GM10847 (cell line): ENCODE results near the gene CBX2.

Source experiments
- POLR2A ChIP-seq: IDR thresholded peaks from 2 replicates; pipeline ENCODE4 v1.6.1; 2011; ENCODE audit not compliant: insufficient read length; ENCODE audit errors: extremely low read depth

Gene CBX2

DNA sequence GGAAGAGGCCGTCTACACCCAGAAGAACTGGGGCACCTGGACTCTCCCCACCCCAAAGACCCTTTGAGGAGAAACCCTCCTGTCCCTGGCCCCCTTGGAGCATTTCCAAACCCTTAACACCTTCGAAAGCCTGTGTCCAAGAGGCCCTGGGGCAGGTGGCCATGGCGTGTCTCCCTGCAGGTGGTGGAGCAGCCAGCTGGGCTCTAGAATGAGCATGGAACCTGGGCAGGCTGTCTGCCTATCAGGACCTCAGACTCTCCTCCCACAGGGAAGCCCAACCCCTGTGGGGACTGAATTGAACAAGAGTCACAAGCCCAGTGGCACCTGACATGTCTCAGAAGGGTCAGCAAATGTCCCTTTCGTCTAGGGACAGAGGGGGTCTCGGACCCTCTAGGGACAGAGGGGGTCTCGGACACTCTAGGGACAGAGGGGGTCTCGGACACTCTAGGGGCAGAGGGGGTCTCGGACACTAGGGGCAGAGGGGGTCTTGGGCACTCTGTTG, 52.9 kb downstream of the CBX2 start:
- TF ChIP-seq POLR2A, result no peak

DNA sequence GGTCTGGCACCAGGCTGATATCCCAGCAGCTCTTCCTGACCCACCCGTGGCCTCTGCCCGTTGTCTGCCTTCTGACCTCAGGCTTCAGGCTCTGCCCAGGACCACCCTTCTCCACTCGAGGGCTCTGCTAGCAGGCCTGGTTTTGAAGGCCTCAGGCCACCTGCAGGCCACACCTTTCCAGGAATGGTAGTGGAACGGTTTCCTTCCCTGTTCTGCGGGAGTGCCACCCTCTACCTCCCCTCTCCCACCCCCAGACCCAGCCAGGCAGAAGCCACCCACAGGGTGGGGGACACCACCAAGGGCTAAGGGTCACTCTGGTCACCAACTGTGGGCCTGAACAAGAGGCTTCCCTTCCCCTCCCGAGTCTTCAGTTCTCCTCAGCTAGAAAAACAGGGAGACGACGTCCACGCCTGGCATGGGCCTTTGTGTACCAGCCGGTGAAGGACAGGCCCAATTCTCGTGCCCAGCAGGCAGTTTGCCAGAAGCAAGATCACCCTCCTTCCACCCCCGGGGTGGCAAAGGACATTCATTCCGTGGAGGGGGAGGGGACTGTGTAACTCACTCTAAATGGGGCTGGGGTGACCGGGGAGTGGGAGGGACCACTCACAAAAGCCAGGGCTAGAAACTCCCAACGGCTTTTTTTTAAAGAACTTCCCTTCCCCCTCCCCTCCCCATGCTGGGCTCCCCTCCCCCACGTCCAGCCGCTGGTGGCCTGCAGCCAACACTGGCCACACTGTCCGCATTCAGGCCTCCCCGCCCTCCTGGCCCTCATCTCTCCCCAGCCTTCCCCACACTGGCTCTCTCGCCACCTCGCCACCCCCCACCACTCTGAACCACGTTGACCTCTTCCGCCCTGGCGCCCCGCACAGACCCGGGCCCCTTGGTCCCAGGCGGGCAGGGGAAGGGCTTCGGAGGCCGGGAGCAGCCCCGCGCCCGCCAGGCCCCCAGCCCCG, 53.6 kb downstream of the CBX2 start:
- no peak for TF ChIP-seq POLR2A

DNA sequence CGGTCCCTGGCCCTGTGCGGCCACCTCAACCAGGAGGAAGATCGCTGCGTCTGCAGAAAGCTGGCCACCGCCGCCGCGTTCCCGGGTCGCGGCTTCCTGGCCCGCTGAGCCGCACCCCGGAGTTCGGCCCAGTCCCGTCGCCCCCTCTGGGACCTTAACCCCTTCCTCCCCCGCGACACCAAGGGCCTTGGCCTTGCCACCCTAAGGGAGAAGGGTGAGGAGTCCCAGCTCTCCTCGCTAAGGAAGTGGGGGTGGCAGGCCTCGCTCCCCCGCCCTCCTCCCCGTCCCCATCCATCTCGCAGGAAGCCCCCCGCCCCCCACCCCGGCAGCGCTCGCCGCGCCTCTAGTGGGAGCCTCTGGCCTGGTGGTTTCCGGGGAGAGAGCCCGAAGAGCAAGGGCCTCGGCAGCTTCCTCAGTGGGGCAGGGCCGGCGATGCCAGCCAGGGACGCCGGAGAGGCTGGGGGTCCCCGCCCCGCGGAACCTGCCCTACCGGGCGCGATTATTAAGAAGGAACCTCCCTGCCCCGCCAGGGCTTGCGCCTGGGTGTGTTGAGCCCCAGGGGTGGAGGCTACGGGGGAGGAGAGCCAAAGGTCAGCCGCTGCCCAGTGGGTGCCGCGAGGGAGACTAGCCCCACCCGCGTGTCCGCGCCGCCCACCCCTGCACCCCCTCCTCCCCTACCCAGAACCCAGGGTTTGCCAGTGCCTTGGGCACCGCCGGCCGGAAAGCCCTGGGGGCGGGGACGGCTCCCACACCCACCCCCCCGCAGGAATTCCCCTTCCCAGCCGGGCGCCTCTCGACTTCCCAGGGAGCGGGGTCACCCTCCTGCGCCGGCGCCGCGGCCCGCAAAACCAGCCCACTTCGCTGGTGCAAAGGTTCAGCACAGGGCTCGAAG, 54.5 kb downstream of the CBX2 start:
- TF ChIP-seq POLR2A, result no peak

DNA sequence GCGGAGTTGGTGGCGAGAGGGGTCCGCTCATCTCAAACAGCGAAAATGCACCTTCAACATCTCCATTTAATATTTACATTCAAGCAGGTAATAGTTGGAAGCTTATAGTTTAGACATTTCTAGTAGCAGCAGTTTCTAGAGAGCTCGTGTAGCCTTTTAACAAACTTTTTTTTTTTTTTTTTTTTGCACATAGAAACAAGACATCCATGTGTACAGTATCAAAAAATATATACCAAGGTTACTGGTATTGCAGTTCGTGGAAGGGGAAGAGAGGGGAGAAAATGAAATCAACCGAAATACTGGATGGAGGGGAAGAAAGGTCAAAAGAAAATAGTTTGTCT, 55.1 kb downstream of the CBX2 start:
- no peak for TF ChIP-seq POLR2A

DNA sequence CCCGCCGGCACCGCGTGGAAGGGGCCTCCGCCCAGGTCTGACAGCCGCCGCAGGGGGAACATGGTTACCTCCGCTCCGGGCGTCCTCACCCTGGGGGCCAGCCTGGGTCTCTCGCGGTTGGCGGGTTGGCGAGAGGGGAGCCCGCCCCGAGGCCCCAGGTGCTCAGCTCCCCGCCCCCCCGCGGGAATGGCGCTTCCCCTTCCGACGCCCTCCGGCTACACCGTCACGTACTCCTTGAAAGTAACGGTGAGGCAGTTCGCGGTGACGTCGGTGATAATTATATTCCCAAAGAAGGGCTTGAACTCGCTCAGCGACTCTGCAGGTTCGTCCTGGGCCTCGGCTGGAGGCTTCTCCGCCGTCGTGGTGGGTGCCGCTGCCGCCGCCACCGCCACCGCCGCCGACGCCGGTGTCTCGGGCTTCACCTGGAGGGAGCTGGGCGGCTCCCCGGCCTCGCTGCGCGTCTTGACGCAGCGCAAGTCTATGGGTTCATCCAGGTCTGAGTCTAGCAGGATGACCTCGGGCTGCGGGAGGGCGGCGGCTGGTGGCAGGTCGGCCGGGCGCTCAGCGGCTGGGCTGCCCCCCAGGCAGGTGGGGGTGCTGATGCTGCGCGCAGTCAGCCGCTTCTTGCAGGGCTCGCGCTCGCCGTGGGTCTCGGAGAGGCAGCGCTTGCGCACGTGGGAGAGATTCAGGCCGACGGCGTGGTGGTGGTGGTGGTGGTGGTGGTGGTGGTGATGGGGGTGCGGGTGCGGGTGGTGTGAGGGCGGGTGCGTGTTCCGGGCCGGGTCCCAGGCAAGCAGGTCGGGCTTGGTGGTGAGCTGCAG, 56.0 kb downstream of the CBX2 start:
- TF ChIP-seq POLR2A, result no peak

DNA sequence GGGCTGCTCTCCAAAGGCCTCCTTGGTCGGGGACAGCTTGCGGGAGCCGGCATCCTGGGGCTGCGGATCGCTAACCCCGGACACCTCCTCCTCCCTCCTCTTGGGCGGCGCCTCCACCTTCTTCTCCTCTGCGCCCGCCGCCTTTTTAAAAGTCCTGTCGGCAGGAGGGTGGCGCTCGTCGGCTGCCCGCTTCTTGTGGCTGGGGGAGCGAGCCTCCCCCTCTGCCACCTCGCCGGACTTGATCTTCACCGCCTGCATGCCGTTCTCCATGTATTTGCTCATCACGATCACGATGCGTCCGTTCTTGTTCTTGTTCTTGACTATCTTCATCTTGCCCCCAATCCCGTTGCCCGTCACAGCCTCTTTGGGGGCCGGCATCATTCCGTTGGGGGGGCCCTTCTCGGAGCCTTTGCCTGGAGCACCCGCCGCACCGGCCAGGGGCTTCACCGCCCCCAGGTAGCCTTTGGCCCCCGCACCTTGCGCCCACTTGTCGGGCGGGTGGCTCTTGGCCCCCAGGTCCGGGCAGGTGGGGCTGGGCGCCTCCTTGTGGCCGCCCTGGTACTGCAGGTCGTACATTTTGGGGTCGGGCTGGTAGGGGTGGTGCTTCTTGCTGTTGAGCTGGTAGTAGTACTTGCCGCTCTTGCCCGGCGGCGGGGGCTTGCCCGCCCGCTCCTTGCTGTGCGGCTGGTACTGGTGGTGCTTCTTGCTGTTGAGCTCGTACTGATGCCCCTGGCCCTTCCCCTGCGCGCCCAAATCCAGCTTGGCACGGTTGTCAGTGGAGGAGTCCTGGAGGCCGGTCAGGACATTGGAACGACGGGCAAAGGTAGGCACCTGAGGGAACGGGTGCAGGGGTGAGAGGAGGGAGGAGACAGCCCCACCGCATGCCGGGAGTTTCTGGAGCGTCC, 56.9 kb downstream of the CBX2 start:
- no peak for TF ChIP-seq POLR2A

DNA sequence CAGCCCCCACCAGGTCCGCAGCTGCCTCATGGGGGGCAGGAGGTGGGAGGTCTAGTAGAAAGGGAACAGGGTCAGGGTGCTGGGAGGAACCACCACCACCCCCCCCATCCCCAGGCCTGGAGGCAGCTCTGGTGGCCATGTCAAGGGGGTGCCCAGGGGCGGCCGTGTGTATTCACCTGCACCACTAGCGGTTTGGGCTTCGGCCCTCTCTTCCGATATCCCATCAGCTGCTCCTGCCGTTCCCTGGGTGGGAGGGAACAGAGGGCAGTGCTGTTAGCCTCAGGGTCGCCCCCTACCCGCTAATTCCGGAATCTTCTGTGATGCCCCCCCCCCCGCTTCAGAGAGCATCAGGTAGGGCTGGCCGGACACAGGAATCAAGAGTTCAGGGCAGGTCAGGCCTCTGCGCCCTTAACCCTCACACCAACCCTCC, 57.5 kb downstream of the CBX2 start:
- no peak for TF ChIP-seq POLR2A

DNA sequence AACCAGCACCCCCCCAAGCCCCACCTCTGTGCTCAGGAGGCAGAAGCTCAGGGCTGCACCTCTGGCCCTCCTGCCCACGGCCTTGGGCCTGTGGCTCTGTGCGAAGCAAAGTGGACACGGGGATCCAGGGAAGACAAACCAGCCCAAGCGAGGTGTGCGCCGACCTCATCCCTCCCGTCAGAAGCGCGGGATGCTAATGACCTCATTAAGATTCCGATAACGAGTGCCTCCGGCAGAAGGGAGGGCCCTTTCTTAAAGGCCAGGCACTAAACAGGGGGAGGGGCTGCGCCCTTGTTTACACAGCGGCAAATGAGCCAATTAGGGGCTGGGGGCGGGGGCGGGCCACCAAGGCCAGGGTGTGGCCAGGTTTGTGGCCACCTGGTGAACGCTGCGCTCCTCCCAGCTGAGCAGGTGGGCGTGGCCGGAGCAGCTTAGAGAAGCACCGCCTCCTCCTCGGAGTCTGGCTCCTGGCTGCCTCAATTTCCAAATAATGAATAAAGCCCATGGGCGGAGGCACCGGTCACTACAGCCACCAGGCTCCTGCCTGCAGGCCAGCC, 58.1 kb downstream of the CBX2 start:
- no peak for TF ChIP-seq POLR2A

DNA sequence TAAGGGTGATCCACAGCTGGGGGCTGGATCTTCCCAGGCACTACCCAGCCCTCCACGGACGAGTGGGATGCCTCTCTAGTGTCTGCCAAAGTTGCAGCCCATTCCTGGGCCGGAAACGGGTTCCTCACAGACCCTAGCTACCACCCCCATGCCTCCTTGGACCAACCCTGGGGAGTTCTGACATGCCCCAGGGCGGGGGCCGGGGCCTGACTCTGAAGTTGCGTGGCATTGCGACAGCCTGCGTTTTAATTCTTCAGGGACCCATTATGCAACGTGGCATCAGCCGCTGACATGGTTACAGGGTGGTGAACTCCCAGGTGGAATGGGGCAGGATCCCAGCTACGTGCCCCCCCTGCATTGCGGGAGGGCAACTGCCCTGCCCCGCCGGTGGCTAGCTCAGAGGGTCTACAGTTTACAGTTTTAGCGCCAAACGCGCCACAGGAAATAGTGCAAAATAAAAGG, 58.6 kb downstream of the CBX2 start:
- TF ChIP-seq POLR2A, result no peak

DNA sequence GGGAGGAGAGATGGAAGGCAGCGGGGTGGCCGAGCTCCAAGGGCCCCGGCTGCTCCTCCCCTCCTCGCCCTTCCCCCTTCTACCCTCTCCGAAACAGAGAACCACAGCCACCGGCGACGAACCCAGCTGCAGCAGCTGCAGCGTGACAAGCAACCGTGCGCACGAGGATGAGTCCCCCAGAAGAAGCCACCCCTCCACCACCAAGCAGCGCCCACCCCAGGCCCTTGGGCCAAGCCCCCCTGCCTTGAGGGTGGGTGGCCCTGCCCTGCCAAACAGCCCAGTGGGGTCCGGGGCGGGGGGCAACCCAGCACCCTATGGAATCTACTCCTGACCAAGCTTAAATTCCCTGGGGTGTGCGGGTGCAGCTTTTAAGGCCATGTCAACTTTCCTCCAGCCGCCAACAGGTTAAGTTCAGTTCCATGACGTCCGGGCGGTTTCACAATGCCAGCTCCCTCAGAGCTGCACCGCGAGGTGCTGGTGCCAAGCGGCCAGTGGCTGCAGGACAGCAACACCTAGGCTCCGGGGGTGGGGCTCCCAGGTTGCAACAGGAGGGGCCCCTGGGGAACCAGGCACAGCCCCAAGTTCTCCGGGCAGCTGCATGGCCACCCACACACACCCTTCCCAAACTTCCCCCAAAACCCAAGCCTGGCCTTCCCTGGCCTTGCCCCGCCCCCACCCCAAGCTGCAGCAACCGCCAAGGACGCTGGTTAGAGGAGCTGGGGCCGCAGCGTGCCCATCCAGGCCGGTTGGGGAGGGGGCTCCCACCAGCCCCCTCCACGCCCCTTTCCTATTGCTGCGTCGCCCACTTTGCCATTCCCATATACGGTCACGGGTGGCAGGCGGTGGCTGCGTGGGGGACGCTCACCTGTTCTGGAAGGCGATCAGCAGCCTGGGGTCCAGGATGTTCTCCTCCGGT, 59.3 kb downstream of the CBX2 start:
- TF ChIP-seq POLR2A, result no peak
